Measurements from ENCODE around the gene FBXO21.
A peak's percentile ranks its signal among the peaks of the same experiment; 100 is the strongest.

The FBXO21 gene

DNA sequence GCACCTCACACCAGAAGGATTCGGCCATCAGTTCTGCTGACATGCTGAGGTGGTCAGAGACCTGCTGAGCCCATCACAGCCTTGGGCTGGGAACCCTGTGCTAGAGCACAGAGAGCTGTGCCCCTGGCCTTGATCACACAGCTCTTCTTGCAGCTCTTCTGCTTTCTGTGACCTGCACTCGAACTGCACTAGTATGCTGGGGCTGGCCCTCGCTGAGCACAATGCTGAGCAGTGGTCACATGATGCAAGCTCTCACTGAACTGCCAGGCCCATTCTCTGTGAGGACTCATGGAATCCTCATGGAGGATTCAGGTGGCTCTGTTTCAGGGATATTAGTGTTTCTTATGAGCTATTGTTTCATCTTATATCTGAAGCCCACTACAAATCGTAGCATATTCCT, 22.5 kb downstream of the FBXO21 start:
- no peak for DNase-seq (ENCODE audit: low read depth in 4 of 4, low spot score in 1 of 4)

DNA sequence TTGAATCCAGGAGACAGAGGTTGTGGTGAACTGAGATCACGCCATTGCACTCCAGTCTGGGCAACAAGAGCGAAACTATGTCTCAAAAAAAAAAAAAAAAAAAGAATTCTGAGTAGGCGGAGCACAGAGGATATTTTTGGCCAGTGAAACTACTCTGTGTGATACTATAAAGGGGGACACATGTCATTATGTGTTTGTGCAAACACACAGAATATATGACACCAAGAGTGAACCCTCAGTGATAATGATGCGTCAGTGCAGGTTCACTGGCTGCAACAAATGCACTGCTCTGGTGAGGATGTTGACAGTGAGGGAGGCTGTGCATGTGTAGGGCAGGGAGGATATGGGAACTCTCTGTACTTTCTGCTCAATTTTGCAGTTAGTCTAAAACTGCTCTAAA, 24.2 kb downstream of the FBXO21 start:
- DNase-seq (ENCODE audit: low read depth in 4 of 4, low spot score in 1 of 4), result no peak

DNA sequence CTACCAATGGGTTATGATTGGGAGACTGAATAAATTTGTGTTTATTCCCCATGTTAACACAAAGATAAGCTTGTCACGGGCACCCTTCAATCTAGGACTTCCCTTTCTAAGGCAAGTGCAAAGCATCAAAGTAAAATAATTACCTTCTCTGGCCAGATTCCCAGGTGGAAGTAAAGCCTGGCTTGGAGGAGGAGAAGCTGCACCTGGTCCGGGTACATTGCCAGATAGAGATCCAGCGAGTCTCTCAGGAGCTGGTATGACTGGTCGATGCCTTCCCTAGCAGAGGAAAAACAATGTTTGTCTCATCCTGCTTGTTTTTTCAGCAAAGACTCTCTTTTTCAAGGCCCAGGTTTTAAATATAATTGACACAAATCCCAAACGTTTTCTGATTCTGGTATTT, 24.9 kb downstream of the FBXO21 start:
- no peak for DNase-seq (ENCODE audit: low read depth in 4 of 4, low spot score in 1 of 4)

DNA sequence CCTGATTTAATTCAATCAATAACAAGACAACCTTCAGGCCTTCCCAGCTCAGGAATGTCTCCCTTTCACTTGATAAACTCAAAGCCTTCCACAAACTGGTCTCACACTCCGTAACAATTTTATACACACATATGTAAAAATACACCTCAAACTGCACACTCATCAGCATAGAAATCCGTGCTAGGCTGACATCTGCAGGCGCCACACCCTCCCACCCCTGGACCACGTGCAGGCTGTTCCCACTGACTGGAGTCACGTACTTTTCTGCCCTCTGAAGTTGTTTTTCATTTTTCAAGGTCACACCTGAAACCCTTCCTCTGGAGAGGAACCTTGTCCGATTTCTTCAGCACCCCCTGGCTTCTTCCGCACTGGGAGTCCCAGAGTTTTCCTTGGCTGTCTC, 27.6 kb downstream of the FBXO21 start:
- no peak for DNase-seq (ENCODE audit: low read depth in 4 of 4, low spot score in 1 of 4)

DNA sequence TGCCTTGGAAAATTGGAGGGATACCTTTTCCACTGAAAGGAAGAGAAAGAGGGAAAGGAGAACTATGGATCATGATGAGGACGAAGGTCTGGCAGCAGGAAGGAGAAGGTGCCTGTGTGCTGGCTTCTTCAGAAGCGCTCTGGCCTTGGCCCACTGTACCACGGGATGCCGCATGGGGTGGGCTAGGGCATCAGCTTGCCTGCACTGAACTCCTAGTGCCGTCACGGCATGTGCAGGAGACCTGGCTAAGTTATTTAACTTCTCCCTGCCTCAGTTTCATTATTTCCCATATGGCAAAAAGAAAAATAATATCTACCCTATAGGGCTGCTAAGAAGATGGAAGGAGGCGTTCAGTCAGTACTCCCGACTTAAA, 28.1 kb downstream of the FBXO21 start:
- no peak for DNase-seq (ENCODE audit: low read depth in 4 of 4, low spot score in 1 of 4)

DNA sequence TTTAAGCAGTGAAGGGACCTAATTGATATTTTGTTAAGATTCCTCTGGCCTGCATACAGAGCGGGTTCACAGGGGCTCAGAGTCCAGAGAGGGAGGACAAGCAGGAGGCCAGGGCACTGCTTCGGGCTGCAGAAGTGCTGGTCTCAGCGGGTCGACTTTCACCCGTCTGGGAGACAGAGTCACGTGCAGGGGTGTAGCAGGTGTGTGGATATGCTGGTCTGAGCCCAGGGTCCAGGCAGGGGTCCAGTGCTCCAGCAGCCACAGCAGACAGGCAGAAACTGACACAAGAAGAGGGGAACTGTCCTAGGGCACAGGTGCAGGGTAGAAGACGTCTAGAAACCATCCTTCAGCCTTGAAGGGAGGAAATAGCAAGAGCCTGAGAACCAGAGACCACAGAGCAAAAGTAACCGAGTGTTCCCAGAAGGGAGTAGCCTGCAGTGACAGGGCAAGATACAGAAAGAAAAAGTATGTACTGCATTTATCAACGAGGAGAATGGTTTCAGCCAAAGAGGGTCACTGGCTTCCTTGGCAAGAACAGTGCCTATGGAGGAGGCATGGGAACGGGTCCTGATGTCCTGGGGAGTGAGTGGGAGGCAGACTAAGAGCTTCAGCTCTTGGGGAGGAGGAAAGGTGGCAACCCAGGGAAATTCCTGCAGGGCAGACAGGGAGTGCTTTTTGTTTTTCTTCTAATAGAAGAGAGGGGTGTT, 28.7 kb downstream of the FBXO21 start:
- DNase-seq (ENCODE audit: low read depth in 4 of 4, low spot score in 1 of 4), result no peak

DNA sequence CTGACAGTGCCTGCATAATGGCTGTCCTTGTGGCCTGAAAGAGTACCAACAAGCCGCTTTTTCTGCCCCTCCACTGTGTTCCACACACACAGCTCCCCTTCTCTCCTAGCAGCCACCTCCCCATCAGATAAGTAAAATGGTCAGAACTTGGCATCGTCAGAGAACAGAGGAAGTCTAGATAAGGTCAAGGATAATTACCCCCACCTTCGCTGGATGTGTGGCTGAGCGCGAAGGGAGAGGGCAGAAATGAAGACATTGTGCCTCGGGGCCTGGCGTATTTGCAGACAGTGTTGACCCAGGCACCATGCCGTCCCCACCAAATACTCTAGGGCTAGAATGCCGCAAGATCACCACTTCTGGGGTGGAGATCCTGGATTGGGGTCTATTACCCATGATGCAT, 30.6 kb downstream of the FBXO21 start:
- no peak for DNase-seq (ENCODE audit: low read depth in 4 of 4, low spot score in 1 of 4)

DNA sequence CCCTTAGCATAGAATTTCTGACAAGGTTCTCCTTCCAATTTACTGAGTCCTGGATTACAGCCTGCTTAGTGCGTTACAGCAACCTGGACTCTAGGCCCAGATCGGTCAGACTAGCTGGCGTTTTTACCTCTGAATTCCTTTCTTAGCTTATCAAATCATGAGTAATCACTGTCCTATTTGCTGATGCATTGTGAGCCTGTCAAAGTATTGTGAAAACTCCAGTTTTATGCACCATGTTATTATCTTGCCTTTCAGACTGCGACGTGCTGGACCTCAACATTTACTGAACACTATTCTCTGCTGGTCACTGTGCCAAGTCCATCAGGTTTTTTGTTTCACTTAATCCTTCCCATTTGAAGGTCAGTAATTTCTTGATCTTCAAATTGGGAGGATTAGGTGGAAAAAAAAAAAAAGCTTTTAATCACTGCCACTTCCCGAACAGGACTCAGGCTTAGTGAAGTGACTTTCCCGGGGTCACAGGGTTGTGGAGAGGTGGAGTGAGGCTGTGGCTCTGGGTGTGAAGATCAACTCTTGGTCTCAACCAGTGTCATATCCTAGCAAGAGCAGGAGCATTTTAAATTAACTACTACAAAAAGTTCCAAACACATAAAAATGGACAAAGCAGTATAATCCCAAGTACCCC, 31.2 kb downstream of the FBXO21 start:
- no peak for DNase-seq (ENCODE audit: low read depth in 4 of 4, low spot score in 1 of 4)

DNA sequence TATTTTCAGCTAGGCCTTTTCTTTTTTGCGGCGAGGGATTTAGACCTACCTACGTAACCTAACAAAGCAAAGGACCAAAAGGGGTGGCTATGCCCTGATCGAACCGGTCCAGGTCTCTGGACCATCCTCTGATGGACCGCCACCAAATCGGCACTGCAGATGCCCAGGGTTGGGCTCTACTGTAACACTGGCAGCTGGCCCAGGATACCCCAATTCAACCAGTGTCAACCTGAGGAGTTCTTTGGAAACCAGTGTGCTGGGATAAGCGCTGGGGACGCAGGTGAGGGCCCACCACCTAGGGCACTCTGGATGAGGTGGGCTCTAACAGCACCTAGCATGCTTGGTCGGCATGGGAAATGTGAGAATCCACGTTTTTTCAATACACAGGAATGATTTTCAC, 32.2 kb downstream of the FBXO21 start:
- DNase-seq (ENCODE audit: low read depth in 4 of 4, low spot score in 1 of 4), result no peak

DNA sequence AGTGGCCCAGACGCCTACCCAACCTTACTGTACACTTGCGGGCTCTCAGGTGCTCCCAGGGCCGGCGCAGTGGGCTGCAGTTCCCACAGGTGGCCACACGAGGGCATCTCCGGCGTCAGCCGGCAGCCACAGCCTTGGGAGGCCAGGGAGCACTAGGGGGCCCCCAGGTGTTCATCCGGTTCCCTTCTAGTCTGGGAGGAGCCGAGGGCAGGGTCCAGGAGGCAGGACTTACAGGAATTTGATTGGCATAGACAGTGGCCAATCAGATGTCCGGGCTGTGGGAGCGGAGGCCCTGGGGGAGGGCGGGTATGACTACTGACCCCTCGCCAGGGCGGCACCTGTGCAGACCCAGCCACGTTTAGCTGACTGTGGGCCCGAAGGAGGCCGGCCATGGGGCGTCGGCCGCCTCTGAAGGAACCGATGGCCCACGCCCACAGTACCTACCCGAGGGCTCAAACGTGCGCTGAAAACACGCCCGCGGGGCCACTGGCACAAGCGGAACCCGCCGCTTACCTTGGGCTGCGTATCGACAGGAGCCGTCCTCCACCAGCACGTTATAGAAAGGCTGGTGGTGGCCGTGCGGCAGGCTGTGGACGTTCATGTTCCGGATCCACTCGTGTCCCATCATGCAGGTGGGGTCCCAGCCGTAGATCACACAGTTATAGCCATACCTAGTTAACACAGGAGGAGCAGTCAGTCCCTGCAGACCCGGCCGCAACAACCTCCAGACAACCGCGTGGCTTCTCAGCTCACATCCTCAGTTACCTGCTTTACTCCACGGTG, 34.8 kb downstream of the FBXO21 start:
- DNase-seq (ENCODE audit: low read depth in 4 of 4, low spot score in 1 of 4), result peak; percentile 37 to 69 (median 54)

DNA sequence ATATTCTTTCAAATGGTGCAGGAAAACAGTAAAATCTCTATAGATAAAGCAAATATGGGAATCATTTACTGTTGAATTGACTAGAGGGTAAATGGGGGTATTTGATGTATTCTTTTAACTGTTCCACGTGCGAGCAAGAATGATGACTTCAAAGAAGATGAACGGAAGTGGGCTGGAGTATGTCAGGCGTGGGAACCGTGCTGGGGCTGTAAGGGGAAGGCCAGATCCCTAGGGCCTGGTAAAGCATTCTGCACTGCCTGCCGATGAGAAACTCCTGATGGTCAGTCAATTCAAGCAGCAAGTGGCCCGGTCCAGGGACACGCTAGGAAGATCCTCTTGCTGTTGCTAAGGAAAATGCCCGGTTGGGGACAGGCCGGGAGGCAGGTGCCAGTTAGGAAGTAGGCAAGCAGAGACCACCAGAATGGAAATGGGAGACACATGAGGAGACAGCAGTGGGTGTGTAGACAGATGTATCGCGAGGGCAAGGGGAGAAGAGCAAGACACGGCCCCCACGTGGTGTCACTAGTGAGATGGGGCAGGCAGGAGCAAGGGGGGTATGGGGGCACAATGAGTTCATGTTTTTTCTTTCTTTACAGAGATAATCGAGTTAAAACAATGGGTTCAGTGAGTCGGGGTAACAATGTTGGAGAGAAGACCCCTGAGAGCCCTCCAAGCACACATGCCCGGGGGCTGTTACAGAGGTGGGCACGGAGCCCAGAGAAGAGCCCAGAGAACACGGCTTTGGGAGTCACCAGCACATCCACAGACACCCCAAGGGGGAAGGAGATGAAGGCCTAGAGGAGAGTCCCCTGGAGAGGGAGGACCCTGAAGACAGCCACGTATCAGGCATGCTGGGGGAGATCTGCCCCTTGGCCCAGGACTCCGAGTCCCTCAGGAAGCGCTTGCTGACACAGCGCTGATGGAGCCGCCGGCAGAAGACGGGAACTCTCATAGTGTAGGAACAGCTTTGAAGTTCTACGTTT, 37.2 kb downstream of the FBXO21 start:
- no peak for DNase-seq (ENCODE audit: low read depth in 4 of 4, low spot score in 1 of 4)

DNA sequence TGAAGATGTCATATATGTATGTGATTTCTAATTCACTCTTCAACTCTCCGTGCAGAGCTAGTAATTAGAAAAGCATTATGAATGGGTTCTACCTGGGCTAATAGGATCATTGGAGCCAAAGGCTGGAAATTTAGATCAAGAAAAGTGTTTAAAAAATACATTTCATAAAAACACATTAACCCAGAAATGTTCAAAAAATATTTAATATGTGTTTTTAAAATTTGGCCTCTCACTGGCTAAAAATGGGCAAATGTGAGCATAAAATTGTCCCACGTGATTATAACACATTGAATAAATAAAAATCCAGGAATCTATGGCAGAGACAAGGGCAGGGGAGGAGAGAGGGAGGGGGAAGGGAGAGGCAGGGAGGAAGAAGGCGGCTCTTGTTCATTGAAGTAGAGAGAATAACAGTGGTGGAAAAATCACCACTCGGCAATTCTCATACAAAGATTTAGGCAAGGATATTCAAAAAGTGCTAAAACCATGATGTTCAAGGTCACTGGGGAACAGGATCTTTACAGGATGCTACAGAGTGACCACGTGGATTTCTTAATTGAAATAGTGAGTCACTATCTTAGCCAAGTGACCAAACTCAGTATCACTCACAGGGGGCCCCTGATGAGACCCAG, 38.8 kb downstream of the FBXO21 start:
- no peak for DNase-seq (ENCODE audit: low read depth in 4 of 4, low spot score in 1 of 4)

DNA sequence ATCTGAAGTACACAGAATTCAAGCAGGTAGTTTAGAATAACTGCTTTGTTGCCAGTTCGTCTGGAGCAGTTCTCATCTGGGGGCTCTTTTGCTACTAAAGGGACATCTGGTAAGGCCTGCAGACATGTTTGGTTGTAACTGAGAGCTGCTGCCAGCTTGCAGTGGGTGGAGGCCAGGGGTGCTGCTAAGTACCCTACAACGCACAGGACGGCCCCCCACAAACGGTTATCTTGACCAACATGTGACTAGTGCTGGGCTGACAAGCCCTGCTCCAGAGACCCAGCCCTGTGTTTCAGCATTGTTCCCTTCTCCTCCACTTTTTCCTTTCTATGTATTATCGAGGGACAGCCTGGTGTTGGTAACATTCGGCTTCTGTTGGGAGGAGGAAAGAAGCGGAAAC, 40.8 kb downstream of the FBXO21 start:
- DNase-seq (ENCODE audit: low read depth in 4 of 4, low spot score in 1 of 4), result no peak

DNA sequence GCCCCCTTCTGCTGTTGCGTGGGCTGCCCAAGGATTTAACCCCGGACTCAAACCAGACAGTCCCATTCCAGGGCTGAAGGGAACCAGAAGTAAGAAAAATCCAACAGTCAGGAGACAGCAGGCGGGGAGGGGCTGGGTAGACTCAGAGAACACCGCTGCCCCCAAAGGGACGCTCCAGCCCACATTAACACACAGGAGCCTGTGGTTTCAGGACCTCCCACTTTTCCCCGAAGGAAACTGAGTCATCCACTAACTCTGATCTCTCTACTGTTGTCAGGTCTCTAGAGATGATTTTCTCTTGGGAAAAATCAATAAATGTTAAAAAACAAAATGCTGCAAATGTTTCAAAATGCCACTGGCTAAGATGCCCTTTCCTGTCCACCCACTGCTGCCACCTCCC, 41.6 kb downstream of the FBXO21 start:
- DNase-seq (ENCODE audit: low read depth in 4 of 4, low spot score in 1 of 4), result peak in 1 of 4 experiments; percentile 19

DNA sequence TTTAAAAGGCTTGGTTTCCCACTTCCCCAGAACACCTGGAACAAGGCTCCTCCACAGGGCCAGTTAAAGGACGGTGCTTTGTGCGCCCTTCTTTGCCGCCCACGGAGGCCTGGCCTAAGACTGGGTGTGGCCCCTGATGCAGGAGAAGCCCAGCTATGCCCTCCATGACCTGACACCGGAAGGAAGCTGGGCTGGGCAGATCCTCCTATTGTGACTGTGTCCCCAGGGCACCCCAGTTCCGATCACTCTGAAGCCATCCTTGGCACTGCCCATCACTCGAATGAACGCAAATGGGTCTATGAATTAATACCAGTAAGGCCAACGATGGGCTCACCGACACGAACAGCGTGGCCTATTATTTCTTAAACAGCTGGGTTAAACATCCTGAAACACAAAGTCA, 42.6 kb downstream of the FBXO21 start:
- no peak for DNase-seq (ENCODE audit: low read depth in 4 of 4, low spot score in 1 of 4)

DNA sequence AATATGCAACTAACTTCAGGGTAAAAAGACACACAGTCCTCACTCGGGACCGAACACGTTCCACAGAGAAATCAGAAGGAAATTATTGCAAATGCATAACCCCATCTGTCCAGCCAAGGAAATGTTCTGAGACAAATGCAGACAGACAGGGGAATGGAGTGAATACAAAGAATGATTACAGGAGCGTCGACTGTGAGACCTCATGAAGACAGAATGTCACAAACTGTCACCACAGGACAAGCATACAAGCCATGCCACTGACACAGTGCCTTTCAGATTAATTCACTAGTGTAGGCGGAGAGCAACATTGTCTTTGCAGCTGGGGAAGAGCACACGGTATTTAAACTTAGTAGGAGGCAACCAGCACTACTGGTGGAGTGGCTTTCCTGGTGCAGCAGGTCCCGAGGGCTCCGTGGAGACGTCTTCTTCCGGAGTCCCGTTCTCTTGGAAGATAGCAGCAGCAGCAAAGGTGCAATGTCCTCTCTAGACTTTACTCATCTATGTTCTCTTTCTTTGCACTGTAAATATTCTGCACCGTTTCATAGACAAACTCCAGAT, 44.6 kb downstream of the FBXO21 start:
- no peak for DNase-seq (ENCODE audit: low read depth in 4 of 4, low spot score in 1 of 4)

DNA sequence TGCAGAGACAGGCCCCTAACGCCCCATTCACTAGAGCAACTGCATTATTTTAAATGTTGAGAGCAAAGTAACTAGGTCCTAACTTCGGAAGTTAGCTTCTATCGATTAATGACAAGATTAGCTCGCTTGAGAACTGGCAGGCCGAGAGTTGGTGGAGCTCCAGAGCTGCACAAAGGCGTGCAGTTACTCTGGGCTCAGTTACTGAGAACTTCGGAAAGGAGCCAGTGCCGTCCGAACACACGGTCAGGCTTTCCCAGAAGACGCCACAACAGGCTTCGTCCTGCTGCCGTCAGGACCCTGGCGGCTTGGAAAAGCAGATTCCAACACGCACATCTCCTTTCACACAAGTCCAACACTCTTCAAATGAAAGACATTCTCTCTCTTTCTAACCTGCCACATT, 45.7 kb downstream of the FBXO21 start:
- DNase-seq (ENCODE audit: low read depth in 4 of 4, low spot score in 1 of 4), result no peak

DNA sequence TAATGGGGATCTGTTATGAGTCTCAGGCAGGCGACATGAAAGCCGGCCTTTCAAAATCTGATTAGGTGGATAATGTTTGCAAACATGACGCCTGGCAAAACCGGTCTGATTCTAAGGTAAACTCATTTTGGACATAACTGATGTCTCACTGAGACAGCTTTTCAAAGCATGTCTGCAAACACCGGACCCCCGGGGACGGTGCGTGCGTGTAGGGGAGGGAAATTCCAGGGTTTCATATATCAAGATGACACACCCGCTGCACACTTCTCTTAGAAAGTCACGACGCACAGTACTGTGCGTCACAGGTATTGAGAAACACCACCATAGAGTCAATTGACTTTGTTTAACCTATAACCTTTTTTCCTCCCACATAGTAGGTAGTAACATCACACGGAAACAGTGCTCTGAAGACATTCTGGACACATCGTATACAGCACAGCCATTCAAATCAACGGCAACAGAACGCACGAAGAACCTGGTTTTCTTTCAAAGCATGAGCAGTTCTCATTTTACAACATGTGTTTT, 47.2 kb downstream of the FBXO21 start:
- no peak for DNase-seq (ENCODE audit: low read depth in 4 of 4, low spot score in 1 of 4)

DNA sequence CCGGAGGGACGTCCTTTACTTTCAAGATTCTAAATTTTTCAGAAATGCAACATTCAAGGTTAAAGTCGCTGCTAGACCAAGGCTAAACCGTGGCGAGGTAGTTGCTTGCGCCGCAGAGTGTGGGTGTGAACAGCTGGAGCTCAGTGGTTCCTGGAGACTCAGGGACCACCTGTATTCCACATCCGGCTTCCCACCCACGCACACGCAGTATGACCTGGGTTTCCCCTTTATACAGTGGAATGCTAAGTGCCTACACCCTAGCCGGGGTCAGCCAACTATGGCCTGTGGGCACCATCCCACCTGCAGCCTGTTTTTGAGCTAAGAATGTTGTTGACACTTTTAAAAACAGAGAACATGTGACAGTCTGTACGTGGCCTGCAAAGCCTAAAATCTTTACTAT, 48.2 kb downstream of the FBXO21 start:
- DNase-seq (ENCODE audit: low read depth in 4 of 4, low spot score in 1 of 4), result no peak

All from stimulated activated CD4-positive, alpha-beta T cell treated with anti-CD3 and anti-CD28 coated beads, Interleukin-1b, Interleukin-23, amount 100 ng/mL, for 24 hours (primary cell).